ENCODE measurements around the gene MMRN2. TPM values are rescaled to one million over a fixed set of nuclear protein-coding genes. Genes with fewer than 3 reads are reported as not detected.
A peak's percentile ranks its signal among the peaks of the same experiment; 100 is the strongest.

Gene MMRN2
- total and polyA plus RNA-seq, 2 of the 8 experiments (the other 6 are each of a cell fraction or from before 2014, with no cell fraction given) = 1.2 TPM

DNA sequence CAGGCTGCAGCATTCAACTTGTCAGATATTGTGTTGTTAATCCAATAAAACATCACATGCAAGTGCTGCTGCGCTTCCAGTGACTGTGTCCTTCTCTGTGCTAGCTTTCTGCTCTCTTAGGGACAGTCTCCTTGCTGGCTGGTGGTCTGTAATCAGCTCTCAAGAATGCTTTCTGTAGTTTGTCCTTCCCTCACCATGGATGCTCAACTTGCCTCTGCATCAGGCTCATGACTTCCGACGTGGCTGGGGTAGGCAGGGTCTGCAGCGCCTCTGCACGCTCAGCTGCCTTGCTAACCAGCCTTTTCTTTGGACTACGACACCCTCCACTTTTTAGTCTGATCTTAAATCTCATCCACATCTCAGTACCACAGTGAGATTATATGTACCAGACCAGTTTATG lies 58.3 kb downstream of the MMRN2 start:
- H3K4me3 ChIP-seq (ENCODE audit: extremely low read depth in 1 of 4, insufficient read depth in 2 of 4, low read depth in 3 of 4, low read length in 4 of 4) = no peak overlapping the region
- no peaks in the 10 kb centered on the region for H3K23me2 ChIP-seq (ENCODE audit: low read depth, low read length)
- DNase-seq (ENCODE audit: low read depth in 1 of 2, low spot score in 2 of 2) (peak in 1 of 2 experiments; percentile 54), FAIRE-seq (no peak)
- H3K4me1 ChIP-seq (replicated peaks in 1 of 4; ENCODE audit: control insufficient read depth in 3 of 4, insufficient read depth in 4 of 4, low read length in 3 of 4) = peaks cover 0 to 6% (median 2%) of the 10 kb centered on the region in 4 experiments; a peak in 3 of 7 replicates
- H2BK120ac ChIP-seq (replicated peaks; ENCODE audit: low read depth, low read length) = no peak overlapping the region
- H3K79me2 ChIP-seq (ENCODE audit: control insufficient read depth in 1 of 2, insufficient read depth in 2 of 2, low read length in 2 of 2) = peaks cover 0 to 16% of the 10 kb centered on the region in 2 experiments; a peak in 1 of 4 replicates
- peak overlapping the region; percentile 50; the same call in 1 of the 2 replicates for H2BK15ac ChIP-seq (ENCODE audit: low read length)
- no peak overlapping the region; a peak in 1 of 4 replicates for H3K4me2 ChIP-seq (ENCODE audit: insufficient read depth in 1 of 2, low read depth in 2 of 2, low read length in 2 of 2)
- no peak overlapping the region for H4K8ac ChIP-seq (ENCODE audit: extremely low read depth, insufficient read depth, low read length)
- peak overlapping the region; percentile 3 for H4K5ac ChIP-seq (ENCODE audit: insufficient read length, low read depth, low read length)
- H4K91ac ChIP-seq (replicated peaks; ENCODE audit: insufficient read length, low read length) = peak overlapping the region; percentile 52
- TF ChIP-seq RAD21 (IDR thresholded peaks at IDR 0.05 in 1 of 2, conservative IDR thresholded peaks at IDR 0.05 in 1 of 2; ENCODE audit: low read depth in 2 of 2, low read length in 2 of 2) = peak in 1 of 2 experiments; percentile 12; a peak in 2 of 4 replicates
- TF ChIP-seq SAP30 (IDR thresholded peaks at IDR 0.05; ENCODE audit: insufficient read depth, insufficient replicate concordance, low read length) = no peak
- WGBS, 2 experiments (ENCODE audit: extremely low coverage in 1 of 2, insufficient coverage in 1 of 2, insufficient read length in 1 of 2, insufficient replicate concordance in 2 of 2, low coverage in 1 of 2, low lambda C conversion rate in 2 of 2, missing lambda C conversion rate in 1 of 2) = 63% methylated on average over 6 of the region's 6 CpGs; no CpG with 5 or more reads in 1 of the 2 experiments
- H3K56ac ChIP-seq (replicated peaks; ENCODE audit: insufficient read length, low read depth, low read length) = no peak overlapping the region
- no peaks in the 10 kb centered on the region for H3K27me3 ChIP-seq (replicated peaks in 1 of 4; ENCODE audit: control insufficient read depth in 3 of 4, extremely low read depth in 1 of 4, insufficient read depth in 3 of 4, low read length in 3 of 4)
- no peak overlapping the region for H3K9ac ChIP-seq (replicated peaks in 1 of 4; ENCODE audit: extremely low read depth in 1 of 4, low read depth in 3 of 4, low read length in 3 of 4)
- H3K4ac ChIP-seq (replicated peaks; ENCODE audit: insufficient read length, low read depth, low read length) = no peak overlapping the region
- H4K20me1 ChIP-seq (replicated peaks in 1 of 2; ENCODE audit: control insufficient read depth in 1 of 2, insufficient read depth in 2 of 2, low read length in 2 of 2) = peaks cover 0 to 6% of the 10 kb centered on the region in 2 experiments
- H3K27ac ChIP-seq (ENCODE audit: low read depth, low read length) = no peak overlapping the region
- peak overlapping the region; percentile 49 for H2BK20ac ChIP-seq (ENCODE audit: low read length)
- CTCF ChIA-PET (ENCODE audit: partially characterized antibody) = interaction anchor here (0.5 to 5.8 kb wide), 39 partner anchors 9 to 499 kb away, joined by 3 to 40 read pairs (median 5); no protein-coding TSS in a partner anchor
- peak overlapping the region; percentile 20; the same call in 1 of the 2 replicates for H2AK5ac ChIP-seq (ENCODE audit: low read depth, low read length)
- no peak overlapping the region for H3K14ac ChIP-seq (ENCODE audit: insufficient read length)
- peak overlapping the region; percentile 82; the same call in 1 of the 2 replicates for H2BK5ac ChIP-seq (ENCODE audit: low read depth, low read length)
- H2BK12ac ChIP-seq (ENCODE audit: low read depth, low read length) = peak overlapping the region; percentile 93
- peaks cover 13 to 31% (median 26%) of the 10 kb centered on the region in 4 experiments for H3K36me3 ChIP-seq (ENCODE audit: control insufficient read depth in 2 of 4, insufficient read depth in 4 of 4, low read length in 3 of 4)
- H3K9me3 ChIP-seq (ENCODE audit: insufficient read depth in 2 of 2, low read depth in 1 of 2, low read length in 1 of 2) = no peaks in the 10 kb centered on the region
- no peak overlapping the region for H3K23ac ChIP-seq (ENCODE audit: insufficient read length)
- POLR2A ChIA-PET (ENCODE audit: partially characterized antibody) = interaction anchor here (0.6 to 1.4 kb wide), 6 partner anchors 9 to 209 kb away, joined by 3 to 4 read pairs (median 3); no protein-coding TSS in a partner anchor
- H2AFZ ChIP-seq (ENCODE audit: low read length) = no peak overlapping the region
- H3K79me1 ChIP-seq (ENCODE audit: low read depth, low read length) = peaks cover 4% of the 10 kb centered on the region; the same call in 1 of the 2 replicates
- peak overlapping the region; percentile 88 for H3K18ac ChIP-seq (ENCODE audit: extremely low read depth, low read length)
